Activated gamma-delta T cell (primary cell): ENCODE data around the gene SLC2A4.
"Not testable (repeated sequence)": the region's sequence is repeated elsewhere in the genome, so short reads cannot be mapped to it uniquely, and the experiment has no call there.

Experiments used
- DNase-seq: peaks from one replicate; lab custom pipeline; 2025; lab: John Stamatoyannopoulos, UW

The SLC2A4 gene

DNA sequence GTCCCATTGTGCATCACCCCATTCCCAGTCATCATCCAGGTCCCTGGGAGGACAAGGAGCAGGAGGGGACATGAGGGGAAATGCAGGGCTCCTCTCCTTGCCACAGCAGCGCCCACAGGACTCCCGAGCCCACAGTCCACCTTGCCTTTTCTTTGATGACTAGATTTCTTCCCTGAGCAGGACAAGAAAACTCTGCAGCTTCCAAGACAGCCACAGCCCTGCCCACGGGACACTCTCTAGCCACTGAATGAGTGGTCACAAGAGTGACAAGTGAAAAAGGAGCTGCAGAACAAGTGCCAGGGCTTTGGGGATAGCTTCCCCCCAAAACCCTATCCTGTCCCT is 42.9 kb downstream of the SLC2A4 start:
- DNase-seq, result no peak

DNA sequence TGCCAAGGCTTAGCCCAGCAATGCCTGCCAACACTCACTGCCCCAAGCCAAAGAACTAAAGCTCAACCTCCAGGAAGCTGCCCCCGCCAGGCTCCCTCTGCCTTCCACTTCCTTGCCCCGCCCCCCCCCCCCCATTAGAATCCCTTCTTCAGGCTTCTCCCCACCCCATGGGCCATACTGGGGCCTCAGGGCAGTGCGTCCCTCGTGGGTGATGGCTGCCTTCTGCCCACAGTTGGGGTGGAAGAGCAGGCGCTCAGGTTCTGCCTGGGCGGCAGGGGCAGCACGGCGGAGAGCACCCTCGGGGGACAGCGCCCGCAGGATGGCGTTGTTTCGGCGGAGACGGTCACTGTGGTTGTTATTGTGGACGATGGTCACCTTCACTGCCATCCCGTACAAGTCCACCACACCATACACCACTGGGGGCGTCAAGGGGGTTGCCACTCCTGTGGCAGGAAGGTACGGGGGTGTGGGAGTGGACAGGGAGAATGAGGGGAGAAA is 43.6 kb downstream of the SLC2A4 start:
- DNase-seq, result no peak

- no peak for DNase-seq
Observed at GRCh38 chr17:7326186-7326585, 44.7 kb downstream of the SLC2A4 start.

- no peak for DNase-seq
Observed at GRCh38 chr17:7327056-7327455, 45.5 kb downstream of the SLC2A4 start.

GRCh38 chr17:7327501-7327900 is 46.0 kb downstream of the SLC2A4 start:
- DNase-seq, result no peak

DNA sequence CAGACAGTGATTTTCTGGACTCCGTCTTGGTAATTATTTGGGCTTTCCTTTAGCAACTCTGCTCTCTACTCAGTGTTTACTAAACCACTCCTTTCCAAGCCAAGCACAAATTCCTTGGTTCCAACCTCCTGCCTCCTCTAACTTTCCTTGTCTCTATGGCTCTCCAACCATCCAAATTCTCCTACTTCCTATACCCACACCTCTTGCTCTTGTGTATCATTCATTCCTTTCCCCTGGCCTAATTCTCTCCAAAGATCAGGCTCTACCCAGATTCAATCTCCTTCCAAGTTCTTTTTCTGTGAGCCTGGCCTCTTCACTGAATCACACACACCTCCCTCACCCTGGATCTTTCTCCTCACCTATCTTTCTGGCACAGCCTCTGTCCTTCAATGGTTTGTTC is 46.5 kb downstream of the SLC2A4 start:
- DNase-seq, result no peak

GRCh38 chr17:7328840-7329373 is 47.4 kb downstream of the SLC2A4 start, which contains the start of gene NEURL4:
TSS of gene NEURL4 (minus strand) at chr17:7329335. CDS start at chr17:7329312, 23 bp downstream.
- DNase-seq, result no peak

- DNase-seq, result peak; percentile 85
Observed at GRCh38 chr17:7329374-7329996, 48.0 kb downstream of the SLC2A4 start.

GRCh38 chr17:7329997-7330637 is 48.6 kb downstream of the SLC2A4 start:
- peak; percentile 61 for DNase-seq

DNA sequence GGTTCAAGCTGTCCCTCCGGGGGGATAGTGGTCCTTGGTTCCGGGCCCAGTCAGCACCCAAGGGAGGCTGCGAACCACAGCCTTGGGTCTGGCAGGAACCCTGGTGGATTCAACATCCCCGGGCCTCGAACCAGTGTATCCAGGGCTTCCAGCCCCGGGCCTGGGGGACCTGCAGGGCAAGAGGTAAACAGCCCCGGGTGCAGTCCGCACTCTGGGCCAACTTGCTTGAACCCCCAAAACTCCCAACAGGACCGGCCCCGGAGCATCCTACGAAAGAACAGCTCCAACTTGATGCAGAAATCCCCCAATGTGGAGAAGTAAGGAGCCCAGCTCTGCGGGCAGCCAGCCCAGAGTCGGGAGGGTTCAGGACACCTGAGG is 49.1 kb downstream of the SLC2A4 start:
- no peak for DNase-seq

GRCh38 chr17:7332111-7332510 is 50.6 kb downstream of the SLC2A4 start:
- DNase-seq, result no peak

GRCh38 chr17:7332600-7333069 is 51.1 kb downstream of the SLC2A4 start:
- DNase-seq, result not testable (repeated sequence)

GRCh38 chr17:7334938-7335538 is 53.5 kb downstream of the SLC2A4 start:
- no peak for DNase-seq

DNA sequence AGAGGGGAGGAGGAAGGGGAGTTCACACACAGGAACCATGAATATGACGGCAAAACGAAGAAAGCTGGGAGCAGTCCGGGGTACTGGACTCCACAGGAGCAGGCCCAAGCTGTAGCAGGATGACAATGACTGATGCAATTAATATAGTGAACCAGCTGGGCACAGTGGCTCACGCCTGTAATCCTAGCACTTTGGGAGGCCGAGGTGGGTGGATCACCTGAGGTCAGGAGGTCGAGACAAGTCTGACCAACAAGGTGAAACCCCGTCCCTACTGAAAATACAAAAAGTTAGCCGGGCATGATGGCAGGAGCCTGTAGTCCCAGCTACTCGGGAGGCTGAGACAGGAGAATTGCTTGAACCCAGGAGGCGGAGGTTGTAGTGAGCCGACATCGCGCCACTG is 54.2 kb downstream of the SLC2A4 start:
- DNase-seq, result not testable (repeated sequence)

- peak; percentile 60 for DNase-seq
Observed at GRCh38 chr17:7336240-7337175, 55.0 kb downstream of the SLC2A4 start, which contains the start of gene ACAP1. TSS of gene ACAP1 (plus strand) at chr17:7336529. CDS start at chr17:7336735, 206 bp downstream.

DNA sequence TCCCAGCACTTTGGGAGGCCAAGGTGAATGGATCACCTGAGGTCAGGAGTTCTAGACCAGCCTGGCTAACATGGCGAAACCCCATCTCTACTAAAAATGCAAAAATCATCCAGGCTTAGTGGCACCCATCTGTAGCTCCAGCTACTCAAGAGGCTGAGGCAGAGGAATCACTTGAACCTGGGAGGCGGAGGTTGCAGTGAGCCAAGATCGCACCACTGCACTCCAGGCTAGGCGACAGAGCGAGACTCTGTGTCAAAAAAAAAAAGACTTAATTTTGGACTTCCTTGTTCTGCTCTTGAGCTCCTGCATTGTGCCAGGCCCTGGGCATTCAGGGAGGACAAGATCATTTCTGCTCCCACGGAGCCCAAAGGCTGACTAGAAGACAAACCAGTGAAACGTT is 56.1 kb downstream of the SLC2A4 start:
- DNase-seq, result not testable (repeated sequence)
